Gastroesophageal sphincter (tissue), 4 donors: Measurements from ENCODE around the gene CFAP210. TPM values are rescaled to one million over a fixed set of nuclear protein-coding genes. Genes with fewer than 3 reads are reported as not detected.
A peak's percentile ranks its signal among the peaks of the same experiment; 100 is the strongest.
"Not testable (repeated sequence)": the region's sequence is repeated elsewhere in the genome, so short reads cannot be mapped to it uniquely, and the experiment has no call there.

ENCODE experiments used
- ATAC-seq: fragments of 150-250 bp; one replicate; pipeline ENCODE4 v1.9.1; 2016; ENCODE audit warnings: mild to moderate bottlenecking, moderate library complexity
- H3K27ac ChIP-seq, 4 donors: fragments of 200-600 bp; sonication (generic) in 3 of 4; 1 replicate in 3 of 4; 2 replicates in 1 of 4; pipeline ENCODE4 v1.5.1; 2016 to 2019
- H3K27me3 ChIP-seq: fragments of 200-600 bp; sonication (generic); one replicate; pipeline ENCODE4 v1.5.1; 2019
- H3K36me3 ChIP-seq, 2 donors: fragments of 200-600 bp; sonication (generic); one replicate each; pipeline ENCODE4 v1.5.1; 2019; ENCODE audit warnings: control low read depth in 1 of 2
- H3K4me1 ChIP-seq, 3 donors: fragments of 200-600 bp; sonication (generic); 1 replicate in 2 of 3; 2 replicates in 1 of 3; pipeline ENCODE4 v1.5.1; 2016 to 2019; ENCODE audit warnings: control low read depth in 2 of 3
- H3K4me3 ChIP-seq, 2 donors: fragments of 200-600 bp; sonication (generic); one replicate each; pipeline ENCODE4 v1.5.1; 2019; ENCODE audit warnings: mild to moderate bottlenecking in 1 of 2, moderate library complexity in 1 of 2
- H3K9me3 ChIP-seq, 3 donors: fragments of 200-600 bp; sonication (generic); one replicate each; pipeline ENCODE4 v1.5.1; 2017 to 2019; ENCODE audit warnings: control low read depth in 2 of 3
- CTCF ChIP-seq, 4 experiments: fragments of 200-600 bp in 2 of 4; fragments of 450-650 bp in 2 of 4; sonication (generic) in 1 of 4; IDR thresholded peaks; one replicate each; pipeline ENCODE4 v1.5.1; 2017 to 2019; ENCODE audit warnings: antibody characterized with exemption in 4 of 4, mild to moderate bottlenecking in 2 of 4, moderate library complexity in 2 of 4
- EP300 ChIP-seq: sonication (generic); formaldehyde crosslinking; IDR thresholded peaks from one replicate; pipeline ENCODE4 v1.6.1; 2017; ENCODE audit warnings: antibody characterized with exemption, mild to moderate bottlenecking
- POLR2A ChIP-seq, 2 donors: fragments of 450-650 bp; IDR thresholded peaks; one replicate each; pipeline ENCODE4 v1.6.1; 2017; ENCODE audit warnings: antibody characterized with exemption in 2 of 2, mild to moderate bottlenecking in 2 of 2, moderate library complexity in 1 of 2
- POLR2AphosphoS5 ChIP-seq: sonication (generic); formaldehyde crosslinking; IDR thresholded peaks from one replicate; pipeline ENCODE4 v1.6.1; 2017; ENCODE audit warnings: antibody characterized with exemption
- whole genome bisulfite sequencing, 2 donors: methylation state at CpG; one replicate each; pipeline ENCODE4 v1.1.5; 2018; ENCODE audit warnings: low coverage in 1 of 2; 5-methylcytosine and 5-hydroxymethylcytosine counted together
- total RNA-seq, 4 donors: library from RNA; depleted of rRNA; stranded (reverse); fragments of >200 nt; gene quantifications; one replicate each; pipeline ENCODE4 v1.1.0, GENCODE V29; 2016

The CFAP210 gene
- total RNA-seq, 4 donors from 2014 or later, result not detected

GRCh38 chr2:169694894-169695260, 672 bp upstream of the CFAP210 start:
- Histone ChIP-seq H3K9me3 (no peaks in the 10 kb centered on the region), H3K4me3 (peak overlapping the region; percentile 72 to 79), H3K36me3 (peaks cover 0 to 12% of the 10 kb centered on the region in 2 donors), H3K4me1 (peaks cover 0 to 21% (median 0%) of the 10 kb centered on the region in 3 donors), H3K27me3 (no peaks in the 10 kb centered on the region), H3K27ac (peak overlapping the region; percentile 76 to 91 (median 88))
- no peak for ATAC-seq
- WGBS, 2 donors, result 24 to 29% methylated on average over 8 of the region's 8 CpGs
- TF ChIP-seq POLR2A (IDR thresholded peaks at IDR 0.05) (no peak), CTCF (IDR thresholded peaks at IDR 0.05) (no peak), EP300 (no peak), POLR2AphosphoS5 (no peak)

GRCh38 chr2:169693360-169693759, 845 bp downstream of the CFAP210 start:
- H3K9me3 ChIP-seq, result no peaks in the 10 kb centered on the region
- 7 to 24% methylated on average over 2 to 4 of the region's 4 CpGs for WGBS, 2 donors
- peak overlapping the region in 2 of 4 donors; percentile 88 to 91 for H3K27ac ChIP-seq
- no peaks in the 10 kb centered on the region for H3K27me3 ChIP-seq
- TF ChIP-seq EP300 (no peak), POLR2A (IDR thresholded peaks at IDR 0.05) (no peak), POLR2AphosphoS5 (no peak), CTCF (IDR thresholded peaks at IDR 0.05) (no peak)
- ATAC-seq, result no peak
- peak overlapping the region in 1 of 2 donors; percentile 72 for H3K4me3 ChIP-seq
- peaks cover 0 to 21% (median 0%) of the 10 kb centered on the region in 3 donors for H3K4me1 ChIP-seq
- no peaks in the 10 kb centered on the region for H3K36me3 ChIP-seq

- no peak for TF ChIP-seq CTCF (IDR thresholded peaks at IDR 0.05)
- TF ChIP-seq EP300, result no peak
- TF ChIP-seq POLR2A (IDR thresholded peaks at IDR 0.05), result no peak
- TF ChIP-seq POLR2AphosphoS5, result no peak
- no peaks in the 10 kb centered on the region for H3K36me3 ChIP-seq
- no peak for ATAC-seq
- no peak overlapping the region for H3K27ac ChIP-seq
- H3K4me1 ChIP-seq, result peaks cover 0 to 21% (median 0%) of the 10 kb centered on the region in 3 donors
- H3K9me3 ChIP-seq, result no peaks in the 10 kb centered on the region
- no peak overlapping the region for H3K4me3 ChIP-seq
- H3K27me3 ChIP-seq, result no peaks in the 10 kb centered on the region
- WGBS, 2 donors, result 35 to 46% methylated on average over 2 to 3 of the region's 3 CpGs
Observed at GRCh38 chr2:169692718-169693117, 1.5 kb downstream of the CFAP210 start.

GRCh38 chr2:169690958-169691357, 3.2 kb downstream of the CFAP210 start:
- H3K4me3 ChIP-seq, result no peak overlapping the region
- H3K9me3 ChIP-seq, result no peaks in the 10 kb centered on the region
- ATAC-seq, result no peak
- no peak overlapping the region for H3K27ac ChIP-seq
- H3K27me3 ChIP-seq, result no peaks in the 10 kb centered on the region
- H3K36me3 ChIP-seq, result no peaks in the 10 kb centered on the region
- peaks cover 0 to 20% (median 0%) of the 10 kb centered on the region in 3 donors for H3K4me1 ChIP-seq
- 70% methylated on average over 1 of the region's 1 CpG for WGBS, 2 donors
- TF ChIP-seq CTCF (IDR thresholded peaks at IDR 0.05) (no peak), POLR2A (IDR thresholded peaks at IDR 0.05) (no peak), POLR2AphosphoS5 (no peak), EP300 (no peak)

GRCh38 chr2:169687943-169688342, 6.3 kb downstream of the CFAP210 start:
- H3K27me3 ChIP-seq, H3K36me3 ChIP-seq, H3K27ac ChIP-seq, H3K9me3 ChIP-seq, H3K4me1 ChIP-seq, H3K4me3 ChIP-seq, ATAC-seq: not testable (repeated sequence)

GRCh38 chr2:169686825-169687224, 7.4 kb downstream of the CFAP210 start:
- 76 to 92% methylated on average over 4 of the region's 4 CpGs for WGBS, 2 donors
- H3K4me3 ChIP-seq, H3K27ac ChIP-seq, ATAC-seq, H3K9me3 ChIP-seq, H3K4me1 ChIP-seq, H3K27me3 ChIP-seq, H3K36me3 ChIP-seq: not testable (repeated sequence)

- H3K27ac ChIP-seq, H3K9me3 ChIP-seq, H3K27me3 ChIP-seq, H3K4me3 ChIP-seq, H3K36me3 ChIP-seq, H3K4me1 ChIP-seq, ATAC-seq: not testable (repeated sequence)
- WGBS, 2 donors, result 94 to 100% methylated on average over 1 to 2 of the region's 2 CpGs
Observed at GRCh38 chr2:169684712-169685111, 9.5 kb downstream of the CFAP210 start.
